MCF 10A (cell line): ENCODE measurements around the gene PLVAP. TPM values are rescaled to one million over a fixed set of nuclear protein-coding genes. Genes with fewer than 3 reads are reported as not detected.

Experiments used
- Bru-seq: library from RNA; stranded (reverse); fragments of 400-500 nt; gene quantifications from one replicate; lab custom pipeline; 2021; lab: Mats Ljungman, UMichigan
- BruChase-seq, 2 experiments: library from RNA; stranded (reverse); fragments of 400-500 nt; gene quantifications; one replicate each; lab custom pipeline; 2021; lab: Mats Ljungman, UMichigan
- BruUV-seq: library from RNA; stranded (reverse); fragments of 400-500 nt; replicated peaks from 2 replicates; lab custom pipeline; 2021; lab: Mats Ljungman, UMichigan
- CTCF ChIA-PET: fragments of 300-600 bp; sonication (Branson Sonifier 250); formaldehyde crosslinking; extraction: SDS; loops from one replicate; lab custom pipeline; 2021; ENCODE audit warnings: antibody characterized with exemption, inconsistent platforms; lab: Yijun Ruan, JAX
- POLR2A ChIA-PET: fragments of 300-600, 350-650 bp; sonication (Branson Sonifier 250); formaldehyde crosslinking; extraction: SDS; loops from one replicate; lab custom pipeline; 2020; ENCODE audit warnings: antibody characterized with exemption, inconsistent platforms; lab: Yijun Ruan, JAX
- DNase-seq: peaks from one replicate; pipeline ENCODE4 v3.0.0-alpha.2; 2018; ENCODE audit not compliant: unreplicated experiment
- H3K27ac Mint-ChIP-seq: one replicate; pipeline ENCODE4 v1.8.0; 2022; ENCODE audit warnings: mild to moderate bottlenecking, low read depth, mixed read lengths; ENCODE audit not compliant: unreplicated experiment
- H3K27me3 Mint-ChIP-seq: one replicate; pipeline ENCODE4 v1.8.0; 2022; ENCODE audit warnings: mixed read lengths; ENCODE audit not compliant: insufficient read depth, unreplicated experiment
- H3K36me3 Mint-ChIP-seq: one replicate; pipeline ENCODE4 v1.8.0; 2022; ENCODE audit warnings: mild to moderate bottlenecking, moderate library complexity, mixed read lengths; ENCODE audit not compliant: insufficient read depth, unreplicated experiment
- H3K4me1 Mint-ChIP-seq: one replicate; pipeline ENCODE4 v1.8.0; 2022; ENCODE audit warnings: mixed read lengths; ENCODE audit not compliant: insufficient read depth, unreplicated experiment
- H3K4me3 Mint-ChIP-seq: one replicate; pipeline ENCODE4 v1.8.0; 2022; ENCODE audit warnings: mild to moderate bottlenecking, moderate library complexity, mixed read lengths; ENCODE audit not compliant: unreplicated experiment
- H3K9me3 Mint-ChIP-seq: one replicate; pipeline ENCODE4 v1.8.0; 2022; ENCODE audit warnings: mixed read lengths; ENCODE audit not compliant: unreplicated experiment
- intact Hi-C: fragments of 100-400 bp; cut with micrococcal nuclease; formaldehyde crosslinking; loops from 2 replicates; pipeline ENCODE4 v1.14.1; 2022
- long read RNA-seq: library from polyadenylated mRNA; stranded (forward); transcript quantifications from one replicate; pipeline ENCODE4 v2.0.0, GENCODE V29; 2022
- total RNA-seq: library from RNA; stranded (reverse); gene quantifications from 2 replicates; pipeline ENCODE4 v1.2.3, GENCODE V29; 2022
- TF ChIP-seq, protein P1 (sequence below): fragments of 200-600 bp; IDR thresholded peaks from one replicate; pipeline ENCODE4 v1.8.0; 2022; ENCODE audit warnings: antibody characterized with exemption, mild to moderate bottlenecking; ENCODE audit not compliant: unreplicated experiment

The PLVAP gene, protein sequence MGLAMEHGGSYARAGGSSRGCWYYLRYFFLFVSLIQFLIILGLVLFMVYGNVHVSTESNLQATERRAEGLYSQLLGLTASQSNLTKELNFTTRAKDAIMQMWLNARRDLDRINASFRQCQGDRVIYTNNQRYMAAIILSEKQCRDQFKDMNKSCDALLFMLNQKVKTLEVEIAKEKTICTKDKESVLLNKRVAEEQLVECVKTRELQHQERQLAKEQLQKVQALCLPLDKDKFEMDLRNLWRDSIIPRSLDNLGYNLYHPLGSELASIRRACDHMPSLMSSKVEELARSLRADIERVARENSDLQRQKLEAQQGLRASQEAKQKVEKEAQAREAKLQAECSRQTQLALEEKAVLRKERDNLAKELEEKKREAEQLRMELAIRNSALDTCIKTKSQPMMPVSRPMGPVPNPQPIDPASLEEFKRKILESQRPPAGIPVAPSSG
- total RNA-seq, result not detected in 2 replicates
- Bru-seq, nascent RNA, result percentile 1 among the genes with signal in this experiment
- BruChase-seq, experiment 1, labeled RNA remaining after a 6-hour chase, result percentile 20 among the genes with signal in this experiment
- BruChase-seq, experiment 2, labeled RNA remaining after a 2-hour chase, result not detected
- long read RNA-seq, result 0 reads

DNA sequence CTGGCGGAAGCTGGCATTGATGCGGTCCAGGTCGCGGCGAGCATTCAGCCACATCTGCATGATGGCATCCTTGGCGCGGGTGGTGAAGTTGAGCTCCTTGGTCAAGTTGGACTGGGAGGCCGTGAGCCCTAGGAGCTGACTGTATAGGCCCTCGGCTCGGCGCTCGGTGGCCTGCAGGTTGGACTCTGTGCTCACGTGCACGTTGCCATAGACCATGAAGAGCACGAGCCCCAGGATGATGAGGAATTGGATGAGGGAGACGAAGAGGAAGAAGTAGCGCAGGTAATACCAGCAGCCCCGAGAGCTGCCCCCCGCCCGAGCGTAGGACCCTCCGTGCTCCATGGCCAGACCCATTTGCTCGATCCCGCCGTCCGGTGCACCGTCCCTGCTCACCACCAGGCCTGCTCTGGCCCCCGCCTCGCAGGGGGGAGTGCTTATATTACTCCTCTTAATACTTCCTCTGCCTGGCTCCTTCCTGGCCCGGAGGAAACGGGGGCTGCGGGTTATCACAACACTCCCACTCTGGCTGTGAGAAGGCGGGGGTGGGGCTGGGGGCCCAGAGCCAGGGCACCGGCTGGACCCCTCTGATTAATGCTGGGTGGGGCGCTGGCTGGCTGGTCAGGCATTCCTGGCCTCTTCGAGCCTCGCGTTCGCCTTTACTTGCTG lies at the start of gene PLVAP:
Gene PLVAP (minus strand): TSS at position 408 of the 666 bp plus-strand sequence. CDS start 54 bp downstream, at position 354.
- POLR2A ChIA-PET, result no interaction called here
- no peak for DNase-seq
- H3K27ac Mint-ChIP-seq, result no peak within 1 kb of the TSS
- H3K27me3 Mint-ChIP-seq, result no peaks in the 10 kb centered on the region
- CTCF ChIA-PET, result interaction anchor here (0.7 to 1.3 kb wide), 4 partner anchors 14 to 89 kb away, joined by 3 read pairs; no protein-coding TSS in a partner anchor
- no peak within 1 kb of the TSS for H3K4me3 Mint-ChIP-seq
- H3K36me3 Mint-ChIP-seq, result no peaks in the 10 kb centered on the region
- no peaks in the 10 kb centered on the region for H3K9me3 Mint-ChIP-seq
- BruUV-seq, result no TSS peak
- TF ChIP-seq, protein P1, sequence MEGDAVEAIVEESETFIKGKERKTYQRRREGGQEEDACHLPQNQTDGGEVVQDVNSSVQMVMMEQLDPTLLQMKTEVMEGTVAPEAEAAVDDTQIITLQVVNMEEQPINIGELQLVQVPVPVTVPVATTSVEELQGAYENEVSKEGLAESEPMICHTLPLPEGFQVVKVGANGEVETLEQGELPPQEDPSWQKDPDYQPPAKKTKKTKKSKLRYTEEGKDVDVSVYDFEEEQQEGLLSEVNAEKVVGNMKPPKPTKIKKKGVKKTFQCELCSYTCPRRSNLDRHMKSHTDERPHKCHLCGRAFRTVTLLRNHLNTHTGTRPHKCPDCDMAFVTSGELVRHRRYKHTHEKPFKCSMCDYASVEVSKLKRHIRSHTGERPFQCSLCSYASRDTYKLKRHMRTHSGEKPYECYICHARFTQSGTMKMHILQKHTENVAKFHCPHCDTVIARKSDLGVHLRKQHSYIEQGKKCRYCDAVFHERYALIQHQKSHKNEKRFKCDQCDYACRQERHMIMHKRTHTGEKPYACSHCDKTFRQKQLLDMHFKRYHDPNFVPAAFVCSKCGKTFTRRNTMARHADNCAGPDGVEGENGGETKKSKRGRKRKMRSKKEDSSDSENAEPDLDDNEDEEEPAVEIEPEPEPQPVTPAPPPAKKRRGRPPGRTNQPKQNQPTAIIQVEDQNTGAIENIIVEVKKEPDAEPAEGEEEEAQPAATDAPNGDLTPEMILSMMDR, result no peak
- no peaks in the 10 kb centered on the region for H3K4me1 Mint-ChIP-seq
- intact Hi-C loops, result no loop called here

DNA sequence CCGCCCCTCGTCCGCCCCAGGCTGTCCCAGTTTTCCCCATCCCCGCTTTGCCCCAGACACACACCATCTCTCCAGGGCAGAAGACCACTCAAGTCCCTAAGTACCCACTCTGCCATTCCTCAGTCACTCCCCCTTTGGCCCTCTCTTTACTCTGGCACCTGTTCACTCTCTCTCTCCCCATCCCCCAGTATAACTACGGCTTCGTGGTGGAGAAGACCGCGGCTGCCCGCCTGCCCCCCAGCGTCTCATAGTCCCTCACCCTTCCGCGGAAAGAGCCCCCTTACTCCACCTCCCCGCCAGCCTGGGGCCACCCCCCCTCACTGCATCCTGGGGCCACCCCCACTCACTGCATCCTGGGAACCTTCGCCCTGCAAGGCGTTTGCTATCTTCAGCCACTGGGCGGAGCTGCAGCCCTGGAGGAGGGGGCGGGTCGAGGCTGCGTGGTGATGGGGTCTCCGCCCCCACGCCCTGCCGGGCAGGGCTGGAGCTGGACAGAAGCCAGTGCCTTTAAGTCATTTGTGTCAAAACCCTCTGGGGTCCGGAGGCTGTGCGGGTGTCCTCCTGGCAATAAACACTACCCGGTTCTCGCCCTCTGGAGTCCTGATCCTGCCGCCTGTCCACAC lies 47.7 kb upstream of the PLVAP start:
- Mint-ChIP-seq H3K27ac (peak overlapping the region; percentile 35), H3K9me3 (no peaks in the 10 kb centered on the region), H3K4me1 (peaks cover 13% of the 10 kb centered on the region), H3K4me3 (no peak overlapping the region), H3K27me3 (no peaks in the 10 kb centered on the region), H3K36me3 (peaks cover 11% of the 10 kb centered on the region)
- ChIA-PET CTCF (interaction anchor here (0.7 to 1.1 kb wide), 2 partner anchors 18 to 370 kb away, joined by 3 to 4 read pairs; partner anchors contain the start of gene B3GNT3), POLR2A (no interaction called here)
- intact Hi-C loops, result no loop called here
- peak; percentile 23 for DNase-seq
- BruUV-seq, result no TSS peak
- TF ChIP-seq, protein P1, result peak; percentile 8

DNA sequence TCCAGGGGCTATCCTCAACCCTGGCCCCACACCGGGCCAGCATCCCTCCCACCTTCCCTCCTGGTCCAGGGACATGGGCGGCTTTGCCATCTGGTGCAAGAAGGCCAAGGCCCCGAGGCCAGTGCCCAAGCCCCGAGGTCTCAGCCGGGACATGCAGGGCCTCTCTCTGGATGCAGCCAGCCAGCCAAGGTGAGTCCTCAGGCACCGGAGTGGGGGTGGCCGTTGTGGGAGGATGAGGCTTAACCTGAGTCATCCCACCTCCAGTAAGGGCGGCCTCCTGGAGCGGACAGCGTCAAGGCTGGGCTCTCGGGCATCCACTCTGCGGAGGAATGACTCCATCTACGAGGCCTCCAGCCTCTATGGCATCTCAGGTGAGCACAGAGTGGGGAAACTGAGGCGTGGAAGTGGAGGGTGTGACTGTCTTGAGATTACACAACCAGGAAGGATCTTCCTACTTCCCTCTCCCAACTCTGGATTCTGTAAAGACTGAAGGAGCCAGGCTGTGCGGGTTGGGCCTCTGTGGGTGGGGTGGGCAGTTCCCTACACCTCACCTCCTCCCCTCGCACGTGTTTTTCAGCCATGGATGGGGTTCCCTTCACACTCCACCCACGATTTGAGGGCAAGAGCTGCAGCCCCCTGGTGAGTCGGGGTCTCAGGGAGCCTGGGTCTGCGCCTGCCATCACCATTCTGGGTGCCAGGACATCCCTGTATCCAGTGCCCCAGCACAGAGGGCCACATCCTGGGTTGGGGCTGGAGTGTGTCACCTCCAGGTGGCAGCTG lies 46.5 kb upstream of the PLVAP start:
- Mint-ChIP-seq H3K4me3 (no peak overlapping the region), H3K4me1 (peaks cover 10% of the 10 kb centered on the region), H3K27me3 (no peaks in the 10 kb centered on the region), H3K9me3 (no peaks in the 10 kb centered on the region), H3K27ac (no peak overlapping the region), H3K36me3 (peaks cover 11% of the 10 kb centered on the region)
- peak; percentile 64 for DNase-seq
- BruUV-seq, result no TSS peak
- TF ChIP-seq, protein P1, result no peak
- intact Hi-C loops, result no loop called here
- CTCF ChIA-PET, result interaction anchor here (1.1 kb wide), 1 partner anchor 19 kb away, joined by 4 read pairs; no protein-coding TSS in a partner anchor
- POLR2A ChIA-PET, result interaction anchor here (0.8 kb wide), 1 partner anchor 28 kb away, joined by 4 read pairs; no protein-coding TSS in a partner anchor
